Right renal pelvis (tissue), 4 donors: ENCODE data around the gene ZFP14. TPM values are rescaled to one million over a fixed set of nuclear protein-coding genes. Genes with fewer than 3 reads are reported as not detected.

ENCODE experiments used
- DNase-seq, 4 donors: peaks; one replicate each; pipeline ENCODE4 v3.0.0-alpha.2; 2013; ENCODE audit warnings: low read depth in 4 of 4, low spot score in 3 of 4, missing footprints in 1 of 4
- polyA plus RNA-seq, 4 donors: library from polyadenylated mRNA; unstranded; fragments of 120-200 nt; gene quantifications; one replicate each; pipeline ENCODE4 v1.2.1, GENCODE V29; 2013; ENCODE audit not compliant: insufficient read length in 4 of 4

ZFP14 gene
- 10 to 100 TPM; 10.7 to 14.0 (median 13.5) TPM for polyA plus RNA-seq

GRCh38 chr19:36378625-36379509 is at the start of gene ZFP14:
TSS of gene ZFP14 (minus strand) at chr19:36379201. CDS start at chr19:36367892, 11,309 bp downstream.
- DNase-seq: peak; percentile 86 to 92 (median 89)

- DNase-seq: no peak
Observed at GRCh38 chr19:36423925-36424324, 44.9 kb upstream of the ZFP14 start.

- DNase-seq: peak in 1 of 4 donors; percentile 39
Observed at GRCh38 chr19:36421749-36422481, 42.9 kb upstream of the ZFP14 start.

GRCh38 chr19:36420961-36421748 is 42.2 kb upstream of the ZFP14 start:
- DNase-seq: peak in 3 of 4 donors; percentile 23 to 48 (median 26)

GRCh38 chr19:36418287-36419001 is 39.4 kb upstream of the ZFP14 start, which contains the start of gene ZFP82:
TSS of gene ZFP82 (minus strand) at chr19:36418644. CDS start at chr19:36409789, 8,855 bp downstream.
- peak; percentile 76 to 81 (median 79) for DNase-seq

- DNase-seq: no peak
Observed at GRCh38 chr19:36417752-36418286, 38.8 kb upstream of the ZFP14 start.

- no peak for DNase-seq
Observed at GRCh38 chr19:36409841-36410240, 30.8 kb upstream of the ZFP14 start.

- DNase-seq: no peak
Observed at GRCh38 chr19:36408101-36408500, 29.1 kb upstream of the ZFP14 start.

- DNase-seq: no peak
Observed at GRCh38 chr19:36404498-36404897, 25.5 kb upstream of the ZFP14 start.

GRCh38 chr19:36401475-36401874 is 22.5 kb upstream of the ZFP14 start:
- DNase-seq: no peak

- DNase-seq: no peak
Observed at GRCh38 chr19:36398571-36398970, 19.6 kb upstream of the ZFP14 start.

- no peak for DNase-seq
Observed at GRCh38 chr19:36392916-36393673, 14.1 kb upstream of the ZFP14 start.

- DNase-seq: no peak
Observed at GRCh38 chr19:36379510-36379819, 464 bp upstream of the ZFP14 start.

- no peak for DNase-seq
Observed at GRCh38 chr19:36377541-36378178, 1.3 kb downstream of the ZFP14 start.

GRCh38 chr19:36373638-36374156 is 5.3 kb downstream of the ZFP14 start:
- DNase-seq: no peak

GRCh38 chr19:36371886-36372285 is 7.1 kb downstream of the ZFP14 start:
- no peak for DNase-seq

- DNase-seq: no peak
Observed at GRCh38 chr19:36363845-36364244, 15.2 kb downstream of the ZFP14 start.

GRCh38 chr19:36340786-36341372 is 38.1 kb downstream of the ZFP14 start:
- no peak for DNase-seq
